Fibroblast of pulmonary artery (primary cell): ENCODE measurements around the gene CPTP.

Source experiments
- DNase-seq: peaks from one replicate; pipeline ENCODE4 v3.0.0-alpha.2; 2010; ENCODE audit warnings: low read depth
- H3K4me3 ChIP-seq: replicated peaks from 2 replicates; pipeline ENCODE4 v1.5.1; 2011; ENCODE audit warnings: low read depth, mild to moderate bottlenecking, control low read depth, low read length, moderate library complexity
- CTCF ChIP-seq: IDR thresholded peaks from 2 replicates; pipeline ENCODE4 v1.5.1; 2011; ENCODE audit warnings: mild to moderate bottlenecking, control low read depth, low read length, inconsistent platforms; ENCODE audit errors: missing control alignments

CPTP gene

GRCh38 chr1:1307923-1308755 lies 16.5 kb upstream of the CPTP start, which contains the start of the genes ACAP3 and PUSL1:
ACAP3 (minus strand) TSS chr1:1307930; CDS start chr1:1307815, 115 bp downstream.
PUSL1 (plus strand) TSS chr1:1308597; CDS start chr1:1308644, 47 bp downstream.
- DNase-seq: peak; percentile 94
- TF ChIP-seq CTCF: no peak
- peak within 1 kb of the TSS; percentile 72 for H3K4me3 ChIP-seq

- no peak for TF ChIP-seq CTCF
- H3K4me3 ChIP-seq: peak overlapping the region; percentile 67
- no peak for DNase-seq
These were observed 15.8 kb upstream of the CPTP start for GRCh38 chr1:1308756-1309250.

- peak overlapping the region; percentile 67 for H3K4me3 ChIP-seq
- TF ChIP-seq CTCF: no peak
- DNase-seq: no peak
These were observed 15.1 kb upstream of the CPTP start for GRCh38 chr1:1309251-1310108.

- DNase-seq: no peak
- H3K4me3 ChIP-seq: no peak overlapping the region
- TF ChIP-seq CTCF: no peak
These were observed 14.6 kb upstream of the CPTP start for GRCh38 chr1:1310109-1310385.

GRCh38 chr1:1310476-1311053 lies 14.0 kb upstream of the CPTP start:
- no peak for TF ChIP-seq CTCF
- no peak for DNase-seq

GRCh38 chr1:1311107-1312104 lies 13.2 kb upstream of the CPTP start:
- H3K4me3 ChIP-seq: no peak overlapping the region
- TF ChIP-seq CTCF: no peak

More at GRCh38 chr1:1310476-1311053, 14.0 kb upstream of the CPTP start:
- H3K4me3 ChIP-seq: no peak overlapping the region

More at GRCh38 chr1:1311107-1312104, 13.2 kb upstream of the CPTP start:
- no peak for DNase-seq
